HEK293 (cell line): ENCODE data around the gene SLC2A11.

Experiments used
- CTCF ChIA-PET: fragments of 350-600 bp; formaldehyde crosslinking; extraction: SDS; loops from one replicate; lab custom pipeline; 2021; ENCODE audit warnings: antibody characterized with exemption; lab: Yijun Ruan, JAX
- POLR2A ChIA-PET: fragments of 300-600 bp; formaldehyde crosslinking; extraction: SDS; loops from one replicate; lab custom pipeline; 2020; ENCODE audit warnings: antibody characterized with exemption, inconsistent platforms; lab: Yijun Ruan, JAX
- H3K27ac ChIP-seq: fragments of 200-500 bp; sonication (Bioruptor generic); 2 replicates; pipeline ENCODE4 v1.5.1; 2014; ENCODE audit warnings: low read depth, low read length, control low read depth, inconsistent platforms; ENCODE audit errors: extremely low read depth
- H3K36me3 ChIP-seq, 2 experiments: fragments of 200-500 bp in 1 of 2; sonication (Bioruptor generic) in 1 of 2; 1 replicate in 1 of 2; 2 replicates in 1 of 2; pipeline ENCODE4 v1.5.1; 2014 to 2017; ENCODE audit warnings: inconsistent platforms in 2 of 2, low read length in 2 of 2; ENCODE audit not compliant: control insufficient read depth in 2 of 2, insufficient read depth in 1 of 2
- H3K4me1 ChIP-seq: fragments of 200-500 bp; sonication (Bioruptor generic); 2 replicates; pipeline ENCODE4 v1.5.1; 2014; ENCODE audit warnings: mild to moderate bottlenecking, low read length, inconsistent platforms; ENCODE audit not compliant: control insufficient read depth, insufficient read depth
- H3K4me3 ChIP-seq: 2 replicates; pipeline ENCODE4 v1.5.1; 2011; ENCODE audit warnings: low read depth, mild to moderate bottlenecking, control low read depth, low read length, moderate library complexity
- H3K9me3 ChIP-seq: fragments of 200-500 bp; sonication (Bioruptor generic); 2 replicates; pipeline ENCODE4 v1.5.1; 2014; ENCODE audit warnings: low read depth, low read length, inconsistent platforms; ENCODE audit not compliant: control insufficient read depth, insufficient read depth
- ATF2 ChIP-seq: fragments of 450-650 bp; formaldehyde crosslinking; IDR thresholded peaks from 2 replicates; pipeline ENCODE4 v1.5.1; 2016; ENCODE audit warnings: missing biosample characterization, missing genetic modification characterization, low read depth
- GFI1B ChIP-seq: fragments of 450-650 bp; formaldehyde crosslinking; IDR thresholded peaks from 2 replicates; pipeline ENCODE4 v1.5.1; 2016; ENCODE audit warnings: missing biosample characterization, missing genetic modification characterization
- MZF1 ChIP-seq: fragments of 450-650 bp; formaldehyde crosslinking; IDR thresholded peaks from 2 replicates; pipeline ENCODE4 v1.5.1; 2017; ENCODE audit warnings: missing biosample characterization, missing genetic modification characterization, borderline replicate concordance
- PBX3 ChIP-seq: sonication (generic); formaldehyde crosslinking; IDR thresholded peaks from 2 replicates; pipeline ENCODE4 v1.8.1; 2022; ENCODE audit warnings: mild to moderate bottlenecking, moderate library complexity, missing genetic modification reagents
- REPIN1 ChIP-seq: fragments of 450-650 bp; formaldehyde crosslinking; IDR thresholded peaks from 2 replicates; pipeline ENCODE4 v1.5.1; 2017; ENCODE audit warnings: missing biosample characterization, missing genetic modification characterization, low read depth
- SCRT1 ChIP-seq: fragments of 450-650 bp; formaldehyde crosslinking; IDR thresholded peaks from 2 replicates; pipeline ENCODE4 v1.5.1; 2016; ENCODE audit warnings: missing biosample characterization, missing genetic modification characterization, borderline replicate concordance
- SETDB1 ChIP-seq: IDR thresholded peaks from one replicate; pipeline ENCODE4 v1.6.1; 2017; ENCODE audit warnings: mild to moderate bottlenecking, low read length, moderate library complexity, mixed read lengths; ENCODE audit not compliant: insufficient read length
- ZFP3 ChIP-seq: fragments of 450-650 bp; formaldehyde crosslinking; IDR thresholded peaks from 2 replicates; pipeline ENCODE4 v1.5.1; 2016; ENCODE audit warnings: low read depth, missing biosample characterization, missing genetic modification characterization
- ZFP69B ChIP-seq: fragments of 450-650 bp; formaldehyde crosslinking; IDR thresholded peaks from 2 replicates; pipeline ENCODE4 v1.5.1; 2016; ENCODE audit warnings: missing biosample characterization, missing genetic modification characterization
- ZNF169 ChIP-seq: fragments of 450-650 bp; formaldehyde crosslinking; IDR thresholded peaks from 2 replicates; pipeline ENCODE4 v1.5.1; 2016; ENCODE audit warnings: missing biosample characterization, missing genetic modification characterization
- ZNF19 ChIP-seq: fragments of 450-650 bp; formaldehyde crosslinking; IDR thresholded peaks from 2 replicates; pipeline ENCODE4; 2016; ENCODE audit warnings: missing biosample characterization, missing genetic modification characterization, low read depth
- ZNF214 ChIP-seq: fragments of 450-650 bp; formaldehyde crosslinking; IDR thresholded peaks from 2 replicates; pipeline ENCODE4 v1.5.1; 2017; ENCODE audit warnings: missing biosample characterization, mild to moderate bottlenecking, missing genetic modification characterization, borderline replicate concordance
- ZNF311 ChIP-seq: fragments of 450-650 bp; formaldehyde crosslinking; IDR thresholded peaks from 2 replicates; pipeline ENCODE4 v1.5.1; 2017; ENCODE audit warnings: missing biosample characterization, missing genetic modification characterization, borderline replicate concordance
- ZNF391 ChIP-seq: fragments of 450-650 bp; formaldehyde crosslinking; IDR thresholded peaks from 2 replicates; pipeline ENCODE4 v1.5.1; 2016; ENCODE audit warnings: low read depth, missing biosample characterization, missing genetic modification characterization, borderline replicate concordance
- ZNF449 ChIP-seq: fragments of 450-650 bp; formaldehyde crosslinking; IDR thresholded peaks from 2 replicates; pipeline ENCODE4 v1.5.1; 2017; ENCODE audit warnings: missing biosample characterization, mild to moderate bottlenecking, missing genetic modification characterization, moderate library complexity
- ZNF510 ChIP-seq: fragments of 450-650 bp; formaldehyde crosslinking; IDR thresholded peaks from 2 replicates; pipeline ENCODE4 v1.5.1; 2018; ENCODE audit warnings: mild to moderate bottlenecking, missing genetic modification characterization, missing biosample characterization; ENCODE audit not compliant: insufficient replicate concordance
- ZNF544 ChIP-seq: fragments of 450-650 bp; formaldehyde crosslinking; IDR thresholded peaks from 2 replicates; pipeline ENCODE4 v1.5.0; 2017; ENCODE audit warnings: missing biosample characterization, missing genetic modification characterization
- ZNF555 ChIP-seq: fragments of 450-650 bp; formaldehyde crosslinking; conservative IDR thresholded peaks from 2 replicates; pipeline ENCODE4 v1.5.1; 2017; ENCODE audit warnings: missing biosample characterization, mild to moderate bottlenecking, missing genetic modification characterization, inconsistent platforms
- ZNF600 ChIP-seq: fragments of 450-650 bp; formaldehyde crosslinking; IDR thresholded peaks from 2 replicates; pipeline ENCODE4 v1.5.1; 2016; ENCODE audit warnings: missing biosample characterization, missing genetic modification characterization
- ZNF610 ChIP-seq: fragments of 450-650 bp; formaldehyde crosslinking; IDR thresholded peaks from 2 replicates; pipeline ENCODE4 v1.5.1; 2016; ENCODE audit warnings: missing biosample characterization, missing genetic modification characterization, borderline replicate concordance
- ZNF624 ChIP-seq: fragments of 450-650 bp; formaldehyde crosslinking; IDR thresholded peaks from 2 replicates; pipeline ENCODE4 v1.5.1; 2017; ENCODE audit warnings: missing biosample characterization, missing genetic modification characterization
- ZNF629 ChIP-seq: fragments of 450-650 bp; formaldehyde crosslinking; IDR thresholded peaks from 2 replicates; pipeline ENCODE4 v1.5.1; 2017; ENCODE audit warnings: missing biosample characterization, missing genetic modification characterization
- ZNF670 ChIP-seq: fragments of 450-650 bp; formaldehyde crosslinking; IDR thresholded peaks from 2 replicates; pipeline ENCODE4 v1.5.1; 2016; ENCODE audit warnings: missing biosample characterization, missing genetic modification characterization, low read depth
- ZNF701 ChIP-seq: fragments of 450-650 bp; formaldehyde crosslinking; IDR thresholded peaks from 2 replicates; pipeline ENCODE4 v1.5.1; 2016; ENCODE audit warnings: missing biosample characterization, missing genetic modification characterization
- ZNF704 ChIP-seq: fragments of 450-650 bp; formaldehyde crosslinking; IDR thresholded peaks from 2 replicates; pipeline ENCODE4 v1.5.1; 2016; ENCODE audit warnings: missing biosample characterization, missing genetic modification characterization
- ZNF830 ChIP-seq: fragments of 450-650 bp; IDR thresholded peaks from 2 replicates; pipeline ENCODE4 v1.5.0; 2018; ENCODE audit warnings: missing biosample characterization, missing genetic modification characterization, low read depth, mild to moderate bottlenecking, moderate library complexity
- ZSCAN30 ChIP-seq: fragments of 450-650 bp; IDR thresholded peaks from 2 replicates; pipeline ENCODE4 v1.5.1; 2018; ENCODE audit warnings: missing biosample characterization, mild to moderate bottlenecking, missing genetic modification characterization, moderate library complexity
- TF ChIP-seq, protein P1 (sequence below): fragments of 450-650 bp; formaldehyde crosslinking; IDR thresholded peaks from 2 replicates; pipeline ENCODE4 v1.5.1; 2017; ENCODE audit warnings: missing biosample characterization, missing genetic modification characterization

Gene SLC2A11

GRCh38 chr22:23832226-23833016 lies 25.3 kb upstream of the SLC2A11 start:
- no peaks in the 10 kb centered on the region for H3K4me1 ChIP-seq

GRCh38 chr22:23833017-23833751 lies 24.5 kb upstream of the SLC2A11 start:
- CTCF ChIA-PET: interaction anchor here (0.5 kb wide), 1 partner anchor 64 kb away, joined by 3 read pairs; no protein-coding TSS in a partner anchor
- H3K9me3 ChIP-seq: no peaks in the 10 kb centered on the region
- no peaks in the 10 kb centered on the region for H3K4me1 ChIP-seq
- no peak for TF ChIP-seq ZNF169 (tag by site-specific recombination)
- no peak for TF ChIP-seq ZNF704 (tag by site-specific recombination)
- TF ChIP-seq ZNF830: no peak
- TF ChIP-seq ZSCAN30 (tag by site-specific recombination): no peak
- no peak for TF ChIP-seq SETDB1
- no peak for TF ChIP-seq GFI1B (tag by site-specific recombination)
- no peak for TF ChIP-seq ZNF701 (tag by site-specific recombination)
- no peak for TF ChIP-seq MZF1 (tag by site-specific recombination)
- no peak for TF ChIP-seq ZNF391 (tag by site-specific recombination)
- no peak for TF ChIP-seq ATF2 (tag by site-specific recombination)
- no peak for TF ChIP-seq REPIN1 (tag by site-specific recombination)
- TF ChIP-seq, protein P1, sequence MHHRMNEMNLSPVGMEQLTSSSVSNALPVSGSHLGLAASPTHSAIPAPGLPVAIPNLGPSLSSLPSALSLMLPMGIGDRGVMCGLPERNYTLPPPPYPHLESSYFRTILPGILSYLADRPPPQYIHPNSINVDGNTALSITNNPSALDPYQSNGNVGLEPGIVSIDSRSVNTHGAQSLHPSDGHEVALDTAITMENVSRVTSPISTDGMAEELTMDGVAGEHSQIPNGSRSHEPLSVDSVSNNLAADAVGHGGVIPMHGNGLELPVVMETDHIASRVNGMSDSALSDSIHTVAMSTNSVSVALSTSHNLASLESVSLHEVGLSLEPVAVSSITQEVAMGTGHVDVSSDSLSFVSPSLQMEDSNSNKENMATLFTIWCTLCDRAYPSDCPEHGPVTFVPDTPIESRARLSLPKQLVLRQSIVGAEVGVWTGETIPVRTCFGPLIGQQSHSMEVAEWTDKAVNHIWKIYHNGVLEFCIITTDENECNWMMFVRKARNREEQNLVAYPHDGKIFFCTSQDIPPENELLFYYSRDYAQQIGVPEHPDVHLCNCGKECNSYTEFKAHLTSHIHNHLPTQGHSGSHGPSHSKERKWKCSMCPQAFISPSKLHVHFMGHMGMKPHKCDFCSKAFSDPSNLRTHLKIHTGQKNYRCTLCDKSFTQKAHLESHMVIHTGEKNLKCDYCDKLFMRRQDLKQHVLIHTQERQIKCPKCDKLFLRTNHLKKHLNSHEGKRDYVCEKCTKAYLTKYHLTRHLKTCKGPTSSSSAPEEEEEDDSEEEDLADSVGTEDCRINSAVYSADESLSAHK (tag by site-specific recombination): no peak
- TF ChIP-seq ZNF544 (tag by site-specific recombination): no peak
- H3K36me3 ChIP-seq: peaks cover 8 to 84% of the 10 kb centered on the region in 2 experiments
- no peak overlapping the region for H3K4me3 ChIP-seq
- H3K27ac ChIP-seq: no peak overlapping the region
- POLR2A ChIA-PET: no interaction called here

More at GRCh38 chr22:23832226-23833016, 25.3 kb upstream of the SLC2A11 start:
- Histone ChIP-seq H3K4me3 (no peak overlapping the region), H3K9me3 (no peaks in the 10 kb centered on the region), H3K36me3 (peaks cover 8 to 87% of the 10 kb centered on the region in 2 experiments), H3K27ac (no peak overlapping the region)
- no peak for TF ChIP-seq ZNF624 (tag by site-specific recombination)
- TF ChIP-seq ZNF19 (tag by site-specific recombination): no peak
- no peak for TF ChIP-seq ZFP3
- no peak for TF ChIP-seq SCRT1 (tag by site-specific recombination)
- TF ChIP-seq ZNF670 (tag by site-specific recombination): no peak
- no peak for TF ChIP-seq PBX3 (CRISPR knock-in tag)
- no peak for TF ChIP-seq ZNF510 (tag by site-specific recombination)
- TF ChIP-seq ZNF449 (tag by site-specific recombination): no peak
- no peak for TF ChIP-seq ZFP69B
- no peak for TF ChIP-seq ZNF555
- TF ChIP-seq REPIN1 (tag by site-specific recombination): no peak
- no peak for TF ChIP-seq ZNF600
- no peak for TF ChIP-seq ZNF214
- no peak for TF ChIP-seq ZNF629 (tag by site-specific recombination)
- no peak for TF ChIP-seq ZNF610 (tag by site-specific recombination)
- no peak for TF ChIP-seq ZNF311 (tag by site-specific recombination)
- ChIA-PET POLR2A (no interaction called here), CTCF (interaction anchor here (0.7 kb wide), 1 partner anchor 17 kb away, joined by 3 read pairs; no protein-coding TSS in a partner anchor)
